ENCODE data around the gene SNAI3. TPM values are rescaled to one million over a fixed set of nuclear protein-coding genes. Genes with fewer than 3 reads are reported as not detected.

Gene SNAI3
- total RNA-seq, 1 donor from 2014 or later = 0.33 TPM

DNA sequence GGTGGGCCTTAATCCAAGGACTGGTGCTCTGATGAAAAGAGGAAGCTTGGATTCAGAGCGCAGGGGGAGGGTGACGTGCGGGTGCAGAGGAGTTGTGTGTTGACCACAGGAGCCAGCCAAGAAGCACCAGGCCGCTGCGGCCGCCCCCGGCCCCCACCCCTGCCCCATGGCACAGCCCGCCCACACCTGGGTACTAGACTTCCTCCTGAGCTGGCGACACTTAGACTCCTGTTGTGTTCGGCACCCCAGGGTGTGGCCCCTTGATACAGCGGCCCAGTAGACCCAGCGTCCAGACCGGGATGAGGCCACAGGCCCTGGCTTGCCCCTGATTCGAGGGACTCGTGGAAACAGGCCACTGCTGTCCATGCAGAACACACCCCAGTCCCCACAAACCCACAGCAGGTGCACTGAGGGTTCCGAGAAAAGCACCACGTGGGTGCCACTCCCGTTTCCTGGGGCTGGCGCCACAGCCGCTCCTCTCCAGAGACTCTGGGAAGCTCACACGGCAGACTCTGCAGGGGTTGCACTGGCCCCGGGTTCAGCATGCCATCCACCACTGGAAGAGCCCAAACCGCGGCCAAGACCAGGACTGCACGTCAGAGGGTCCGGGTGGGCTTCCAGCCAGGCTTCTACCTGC lies 5.7 kb upstream of the SNAI3 start:
- no peak for DNase-seq (ENCODE audit: low read depth, low spot score)

DNA sequence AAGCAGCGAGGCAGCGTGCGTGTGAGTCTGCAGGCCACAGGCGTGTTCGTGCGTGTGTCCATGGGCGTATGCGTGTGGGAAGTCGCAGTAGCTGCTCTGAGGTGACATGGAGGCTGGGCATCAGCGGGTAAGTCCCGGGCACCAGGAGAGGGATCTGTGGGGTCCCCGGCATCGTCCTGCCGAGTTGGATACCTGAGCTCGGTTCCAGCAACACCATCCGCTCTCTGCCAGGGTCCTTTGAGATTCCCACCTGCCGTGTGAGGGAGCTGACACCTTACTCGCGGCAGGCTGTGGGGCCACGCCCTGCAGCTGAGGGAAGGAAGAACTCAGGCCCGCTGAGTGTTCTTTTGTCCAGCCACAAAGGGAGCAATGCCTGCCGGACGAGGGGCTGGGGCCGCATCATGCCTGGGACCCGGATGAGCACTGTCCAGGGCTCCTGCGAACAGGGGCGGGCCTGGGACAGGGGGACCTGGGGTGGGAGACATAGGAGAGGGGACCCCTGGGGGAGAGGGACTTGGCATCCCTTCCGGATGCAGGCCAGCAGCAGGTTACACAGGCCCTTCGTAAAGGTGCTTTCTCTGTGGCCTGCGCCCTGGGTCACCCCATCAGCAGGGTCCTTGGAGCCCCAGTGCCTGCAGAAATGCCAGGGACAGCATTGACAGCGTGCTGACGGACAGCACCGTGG lies 5.0 kb upstream of the SNAI3 start:
- no peak for DNase-seq (ENCODE audit: low read depth, low spot score)

DNA sequence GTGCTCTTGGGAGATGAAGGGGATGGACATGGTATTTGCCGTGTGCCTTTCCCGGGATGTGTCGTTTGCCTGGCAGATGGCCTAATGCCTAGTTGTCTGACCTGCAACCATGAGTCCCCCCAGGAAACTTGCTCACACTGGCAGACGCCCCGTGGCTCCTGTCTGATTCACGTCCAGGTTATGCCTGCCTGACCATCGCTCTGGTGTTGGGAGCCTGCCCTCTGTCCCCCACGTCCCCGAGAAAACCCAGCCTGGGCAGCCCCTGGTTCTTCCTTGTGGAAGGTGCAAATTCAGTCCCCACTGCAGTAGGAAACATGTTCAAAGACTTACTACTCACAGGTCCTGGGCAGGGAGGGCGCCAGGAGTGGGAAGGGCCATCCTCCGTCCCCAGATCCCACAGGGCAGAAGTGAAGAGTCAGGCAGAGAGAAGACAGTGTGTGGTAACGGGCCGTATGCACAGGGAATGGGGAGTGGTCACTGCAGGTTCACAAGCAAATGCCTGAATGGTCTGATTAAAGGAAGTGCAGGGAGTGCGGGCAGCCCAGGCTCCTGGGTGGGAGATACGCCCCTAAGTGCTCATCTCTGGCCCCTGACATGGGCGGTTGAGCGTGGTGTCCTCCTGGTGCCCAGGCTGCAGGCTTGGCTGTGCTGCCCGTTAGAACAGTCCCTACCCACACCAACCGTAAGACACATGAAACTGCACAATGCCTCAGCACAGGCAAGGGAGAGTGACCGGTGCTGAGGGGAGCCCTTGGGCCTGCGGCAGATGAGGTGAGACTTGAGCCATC lies 4.2 kb upstream of the SNAI3 start:
- no peak for DNase-seq (ENCODE audit: low read depth, low spot score)

DNA sequence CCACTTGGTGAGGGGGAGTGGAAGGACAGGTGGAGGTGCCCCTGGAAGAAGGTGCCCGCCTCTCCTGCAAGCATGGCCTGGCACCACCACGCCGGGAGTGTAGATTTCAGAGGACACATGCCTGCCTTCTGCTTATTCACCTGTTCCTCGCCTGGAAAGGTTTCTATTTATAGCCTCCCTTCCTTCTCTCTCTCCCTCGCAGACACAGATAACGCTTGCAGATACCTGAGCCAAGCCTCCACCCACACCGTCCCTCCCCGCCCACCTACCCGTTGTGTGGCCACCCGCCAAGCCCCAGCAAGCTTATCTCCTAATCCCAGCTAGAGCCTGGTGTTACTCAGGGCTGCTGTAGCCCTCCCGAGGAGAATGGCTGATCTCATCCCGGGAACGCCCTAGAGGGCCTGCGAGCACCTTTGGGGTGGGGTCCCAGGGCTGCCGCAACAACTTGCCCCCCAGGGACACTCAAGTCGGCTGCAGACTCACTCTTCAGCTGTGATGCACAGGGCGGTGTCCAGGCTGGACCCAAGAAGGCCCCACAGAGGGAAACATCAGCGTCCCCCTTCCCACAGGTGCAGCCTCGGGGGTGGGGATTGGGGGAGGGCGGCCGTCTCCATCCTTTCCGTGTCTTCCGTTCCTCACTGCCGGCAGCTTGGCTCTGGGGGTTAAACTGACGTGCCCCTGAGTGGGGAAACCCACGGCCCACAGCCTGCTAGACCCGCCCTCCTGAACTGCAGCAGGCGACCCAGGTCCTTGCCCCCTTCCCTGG lies 1.9 kb upstream of the SNAI3 start:
- DNase-seq (ENCODE audit: low read depth, low spot score) = no peak

DNA sequence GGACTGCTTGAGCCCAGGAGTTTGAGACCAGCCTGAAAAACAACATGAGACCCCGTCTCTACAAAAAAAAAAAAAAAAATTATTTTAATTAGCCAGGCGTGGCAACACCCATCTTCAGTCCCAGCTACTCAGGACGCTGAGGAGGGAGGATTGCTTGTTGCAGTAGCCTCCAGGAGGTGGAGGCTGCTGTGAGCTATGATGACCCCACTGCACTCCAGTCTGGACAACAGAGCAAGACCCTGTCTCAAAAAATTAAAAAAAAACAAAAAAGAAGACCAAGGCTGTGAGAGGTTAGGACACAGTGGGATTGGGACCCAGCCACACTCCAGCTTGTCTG lies 1.3 kb upstream of the SNAI3 start:
- no peak for DNase-seq (ENCODE audit: low read depth, low spot score)

DNA sequence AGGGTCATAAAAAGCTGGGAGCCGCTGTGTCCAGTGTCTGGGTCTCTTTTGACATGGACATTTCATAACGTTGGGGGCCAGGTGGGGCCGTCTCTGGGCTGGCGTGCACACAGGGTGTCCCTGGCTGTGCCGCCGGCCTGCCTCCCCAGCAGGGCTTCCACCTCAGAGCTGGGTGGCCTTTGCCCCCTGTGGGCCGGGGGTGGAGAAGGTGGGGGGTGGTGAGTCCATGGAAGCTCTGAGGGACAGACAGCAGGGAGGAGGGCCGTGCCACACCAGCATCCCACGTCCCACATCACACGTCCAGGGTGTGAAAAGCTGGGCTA lies 908 bp upstream of the SNAI3 start:
- DNase-seq (ENCODE audit: low read depth, low spot score) = no peak

DNA sequence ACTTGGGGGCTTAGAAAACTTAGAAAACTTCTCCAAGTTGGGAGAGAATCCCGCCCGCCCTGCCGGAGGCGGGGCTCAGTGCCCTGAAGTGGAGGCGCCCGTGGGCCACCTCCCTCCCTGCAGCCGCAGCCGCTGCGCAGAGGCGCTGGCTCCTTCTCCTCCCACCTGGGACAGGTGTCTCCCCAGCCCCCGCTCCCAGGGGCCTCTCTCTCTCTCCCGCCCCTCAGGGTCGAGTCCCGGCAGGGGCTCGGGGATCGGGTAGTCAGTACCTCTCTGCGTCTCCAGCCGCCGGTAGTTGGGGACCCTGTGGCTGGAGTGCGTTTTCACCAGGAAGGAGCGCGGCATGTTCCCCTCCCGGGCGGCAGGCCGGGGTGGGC lies 257 bp downstream of the SNAI3 start:
- DNase-seq (ENCODE audit: low read depth, low spot score) = no peak

DNA sequence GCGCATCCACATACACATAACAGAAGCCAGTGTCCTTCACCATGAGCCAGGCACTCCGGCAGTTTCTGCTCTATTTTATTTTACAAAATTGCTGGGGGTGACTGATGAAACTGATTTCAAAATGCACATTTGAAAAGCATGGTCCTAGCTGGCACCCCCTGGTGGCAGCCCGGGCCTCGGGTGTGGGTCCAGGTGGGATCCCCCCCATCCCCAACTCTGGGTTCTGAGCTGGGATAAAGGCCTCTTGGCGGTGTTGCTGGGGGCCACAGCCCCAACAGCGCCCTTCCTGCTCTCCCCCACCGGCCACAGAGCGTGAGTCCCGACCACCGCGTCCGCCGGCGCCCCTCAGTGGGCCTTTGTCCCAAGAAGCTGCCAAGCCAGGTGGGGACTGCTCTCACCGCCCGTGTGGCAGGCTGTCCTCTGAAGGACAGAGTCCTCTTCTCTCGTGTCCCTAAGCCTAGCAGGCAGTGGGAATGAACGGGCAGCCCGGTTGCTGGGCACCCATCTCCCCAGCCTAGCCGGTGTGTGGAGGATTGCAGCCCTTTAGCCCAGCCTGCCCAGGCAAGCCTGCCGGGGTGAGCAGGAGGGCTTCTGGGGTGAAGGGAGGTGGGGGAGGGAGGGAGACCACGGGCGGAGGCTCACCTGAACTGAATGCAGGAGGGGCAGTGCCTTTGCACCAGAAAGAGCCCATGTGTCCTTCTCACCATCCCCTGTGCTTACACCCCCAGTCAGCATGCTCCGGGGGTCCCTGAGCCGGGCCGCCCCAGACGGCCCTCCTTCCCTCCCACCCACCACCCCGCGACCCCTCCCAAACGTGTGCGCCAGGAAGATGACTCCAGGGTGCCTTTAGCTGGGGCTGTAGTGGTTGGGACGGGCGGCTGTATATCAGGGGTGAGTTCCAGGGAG lies 898 bp downstream of the SNAI3 start:
- DNase-seq (ENCODE audit: low read depth, low spot score) = no peak

DNA sequence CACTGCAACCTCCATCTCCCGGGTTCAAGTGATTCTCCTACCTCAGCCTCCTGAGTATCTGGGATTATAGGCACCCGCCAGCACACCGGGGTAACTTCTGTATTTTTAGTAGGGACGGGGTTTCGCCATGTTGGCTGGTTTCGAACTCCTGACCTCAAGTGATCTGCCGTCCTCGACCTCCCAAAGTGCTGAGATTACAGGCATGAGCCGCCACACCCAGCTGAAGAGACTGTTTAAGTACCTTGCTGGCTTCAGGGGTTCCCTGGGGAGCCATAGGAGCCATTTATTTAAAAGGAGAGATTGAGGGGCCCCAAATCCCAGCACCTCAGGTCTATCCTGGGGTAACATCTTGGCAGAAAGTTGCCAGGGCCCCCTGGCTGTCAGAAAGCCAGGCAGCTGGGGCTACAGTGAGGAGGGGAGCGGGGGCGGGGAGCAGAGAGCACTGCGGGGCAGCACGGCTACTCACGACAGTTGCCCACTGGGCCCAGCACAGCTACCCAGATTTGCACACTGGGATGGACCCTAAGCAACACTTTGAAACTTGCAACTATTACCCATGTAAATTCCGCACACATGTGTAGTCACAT lies 1.6 kb downstream of the SNAI3 start:
- no peak for DNase-seq (ENCODE audit: low read depth, low spot score)

DNA sequence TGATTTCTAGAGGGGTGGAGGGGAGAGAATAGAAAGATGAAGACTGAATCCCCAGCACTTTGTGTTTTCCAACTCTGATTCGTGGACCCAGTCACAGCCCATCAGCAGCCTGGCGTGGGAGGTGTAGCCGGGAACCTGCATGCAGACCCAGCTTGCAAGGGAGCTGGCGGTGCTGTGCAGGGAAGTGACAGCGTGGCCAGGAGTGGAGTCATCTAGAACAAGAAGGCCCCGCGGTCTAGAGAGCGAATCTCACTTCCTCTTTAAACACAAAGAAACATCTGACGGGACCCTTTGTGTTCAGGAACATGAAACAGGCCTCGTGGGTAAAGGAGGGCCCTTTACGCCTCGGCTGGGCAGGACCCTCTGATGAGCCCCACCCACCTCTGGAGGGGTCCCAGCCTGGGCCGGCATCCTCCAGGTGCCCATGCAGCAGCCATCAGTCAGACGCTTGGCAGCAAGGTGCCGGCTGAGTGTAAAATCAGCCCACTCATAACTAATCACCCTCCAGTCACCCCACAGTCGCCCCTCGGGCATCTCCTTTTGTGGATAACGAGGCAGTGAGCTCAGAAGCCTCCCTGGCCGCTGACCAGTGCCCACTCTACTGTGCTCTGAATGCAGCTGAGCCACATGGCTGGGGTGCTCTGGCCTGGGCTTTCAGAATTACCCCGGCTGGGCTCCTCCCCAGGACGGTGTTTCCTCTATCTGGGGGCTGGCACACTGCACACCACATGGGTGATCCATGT lies 4.4 kb downstream of the SNAI3 start:
- no peak for DNase-seq (ENCODE audit: low read depth, low spot score)

DNA sequence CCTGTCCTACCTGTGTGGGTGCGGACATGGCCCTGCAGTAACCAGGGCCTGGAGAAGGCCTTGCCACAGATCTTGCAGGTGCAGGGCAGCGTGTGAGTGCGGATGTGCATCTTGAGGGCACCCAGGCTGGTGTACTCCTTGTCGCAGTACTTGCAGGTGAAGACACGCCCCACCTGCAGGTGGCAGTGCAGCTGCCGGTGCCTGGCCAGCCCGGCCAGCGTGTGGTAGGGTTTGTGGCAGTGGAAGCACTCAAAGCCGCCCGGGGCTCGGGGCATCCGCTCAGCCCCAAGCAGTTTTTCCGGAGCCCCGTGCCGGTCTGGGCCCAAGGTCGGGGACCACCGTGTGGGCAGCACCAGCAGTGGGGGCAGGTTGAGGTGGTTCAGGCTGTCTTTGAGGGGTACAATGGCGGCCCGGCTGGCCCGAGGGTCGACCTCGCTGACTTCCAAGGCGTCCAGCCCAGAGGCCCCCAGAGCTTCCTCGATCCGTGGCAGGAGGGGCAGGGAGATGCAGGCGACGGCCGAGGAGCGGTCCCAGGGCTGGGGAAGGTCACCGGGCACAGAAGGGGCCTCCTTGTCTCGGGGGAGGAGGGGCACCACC lies 5.1 kb downstream of the SNAI3 start:
- no peak for DNase-seq (ENCODE audit: low read depth, low spot score)

DNA sequence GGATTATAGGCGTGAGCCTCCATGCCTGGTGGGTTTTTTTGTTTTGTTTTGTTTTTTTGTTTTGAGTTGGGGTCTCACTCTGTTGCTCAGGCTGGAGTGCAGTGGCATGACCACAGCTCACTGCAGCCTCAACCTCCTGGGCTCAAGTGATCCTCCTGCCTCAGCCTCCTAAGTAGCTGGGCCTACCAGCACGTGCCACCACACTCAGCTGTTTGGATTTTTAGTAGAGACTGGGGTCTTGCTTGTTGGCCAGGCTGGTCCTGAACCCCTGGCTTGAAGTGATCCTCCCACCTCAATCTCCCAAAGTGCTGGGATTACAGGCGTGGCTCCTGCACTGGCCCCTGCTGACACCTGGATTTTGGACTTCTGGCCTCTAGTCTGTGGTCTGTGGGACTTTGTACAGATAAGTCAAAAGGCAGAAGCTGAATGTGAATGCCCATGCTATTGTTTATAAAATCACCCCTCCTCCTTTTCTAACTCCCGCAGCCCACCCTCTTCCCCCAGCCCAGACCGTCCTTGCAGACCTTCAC lies 5.7 kb downstream of the SNAI3 start:
- DNase-seq (ENCODE audit: low read depth, low spot score) = no peak

DNA sequence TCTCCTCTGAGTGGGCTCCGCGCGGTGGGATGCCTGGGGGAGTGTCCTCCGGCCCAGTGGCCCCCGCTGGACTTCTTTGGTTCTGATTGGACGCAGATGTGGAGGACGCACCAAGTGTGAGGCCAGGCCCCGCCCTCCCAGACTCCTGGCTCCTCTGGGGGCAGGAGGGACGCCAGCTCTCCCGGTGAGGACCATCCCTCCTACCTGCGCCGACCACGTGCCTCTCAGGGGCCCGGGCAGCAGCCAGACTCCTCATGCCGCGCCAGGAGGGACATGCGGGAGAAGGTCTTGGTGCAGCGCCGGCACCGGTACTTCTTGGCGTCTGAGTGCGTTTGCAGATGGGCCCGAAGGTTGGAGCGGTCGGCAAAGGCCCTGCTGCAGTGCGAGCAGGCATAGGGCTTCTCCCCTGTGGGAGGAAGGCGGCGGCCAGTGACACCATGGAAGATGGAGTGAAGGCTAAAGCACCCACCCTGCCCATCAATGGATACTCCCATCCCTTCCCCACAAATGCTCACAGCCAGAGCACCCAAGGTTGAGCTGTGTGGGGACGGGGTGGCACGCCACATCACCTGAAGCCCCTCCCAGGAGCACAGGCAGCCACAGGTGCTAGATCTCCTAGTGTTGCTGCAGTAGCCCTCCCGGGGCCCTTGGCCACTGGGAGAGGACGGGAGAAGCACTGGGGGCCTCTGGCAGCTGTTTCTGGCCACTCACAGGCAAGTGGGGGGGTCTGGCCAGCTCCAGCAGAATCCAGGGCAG lies 7.9 kb downstream of the SNAI3 start:
- DNase-seq (ENCODE audit: low read depth, low spot score) = no peak

DNA sequence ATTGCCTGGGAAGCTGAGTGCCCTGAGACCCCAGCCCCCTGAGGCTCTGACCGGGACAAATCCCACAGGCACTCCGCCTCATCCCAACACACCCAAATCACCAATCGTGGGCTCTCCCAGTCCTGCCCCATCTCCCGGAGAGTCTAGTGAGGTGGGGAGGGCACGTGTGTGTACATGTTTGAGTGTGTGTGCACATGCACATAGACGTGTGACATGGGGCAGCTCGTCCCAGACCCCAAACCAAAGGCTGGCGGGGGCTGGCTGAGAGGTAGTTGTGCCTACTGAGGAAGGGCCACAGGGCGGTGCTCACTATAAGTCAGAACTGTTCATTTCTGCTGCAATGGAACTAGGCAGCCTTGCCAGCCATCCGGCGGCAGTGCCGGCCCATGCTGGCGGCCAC lies 8.6 kb downstream of the SNAI3 start:
- no peak for DNase-seq (ENCODE audit: low read depth, low spot score)

DNA sequence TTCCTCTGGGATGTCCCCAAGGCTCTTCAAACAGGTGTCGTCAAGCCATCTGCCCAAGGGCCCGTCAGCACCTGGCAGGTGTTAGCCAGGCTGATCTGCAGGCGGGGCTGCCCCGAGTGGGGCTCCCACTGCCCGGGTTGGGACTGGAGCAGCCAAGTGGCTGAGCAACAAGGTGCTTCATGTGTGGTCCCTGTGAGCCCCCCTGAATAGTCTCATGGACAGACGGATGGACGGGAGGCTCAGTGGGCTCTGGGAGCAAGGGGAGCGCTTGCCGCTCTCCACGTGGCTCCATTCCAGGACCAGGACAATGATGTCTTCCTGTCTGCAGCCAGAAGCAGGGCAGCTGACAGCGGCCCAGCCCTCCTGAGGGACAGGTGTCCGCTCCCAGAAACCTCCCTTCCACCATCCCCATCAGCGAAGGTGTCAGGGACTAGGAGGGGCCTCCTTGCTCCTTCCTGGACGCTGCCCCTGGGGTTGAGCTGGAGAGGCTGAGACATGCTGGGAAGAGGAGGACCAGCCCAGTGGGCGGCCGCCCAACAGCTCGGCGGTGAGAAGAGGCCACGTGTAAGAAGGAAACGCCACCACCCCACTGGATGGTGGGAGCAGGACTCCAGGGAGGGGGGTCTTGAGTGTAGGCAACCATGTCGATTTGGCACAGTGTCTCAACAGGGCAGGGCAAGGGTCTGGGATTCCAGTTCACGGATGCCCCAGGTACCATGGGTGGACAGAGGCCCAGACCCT lies 9.6 kb downstream of the SNAI3 start:
- DNase-seq (ENCODE audit: low read depth, low spot score) = no peak

DNA sequence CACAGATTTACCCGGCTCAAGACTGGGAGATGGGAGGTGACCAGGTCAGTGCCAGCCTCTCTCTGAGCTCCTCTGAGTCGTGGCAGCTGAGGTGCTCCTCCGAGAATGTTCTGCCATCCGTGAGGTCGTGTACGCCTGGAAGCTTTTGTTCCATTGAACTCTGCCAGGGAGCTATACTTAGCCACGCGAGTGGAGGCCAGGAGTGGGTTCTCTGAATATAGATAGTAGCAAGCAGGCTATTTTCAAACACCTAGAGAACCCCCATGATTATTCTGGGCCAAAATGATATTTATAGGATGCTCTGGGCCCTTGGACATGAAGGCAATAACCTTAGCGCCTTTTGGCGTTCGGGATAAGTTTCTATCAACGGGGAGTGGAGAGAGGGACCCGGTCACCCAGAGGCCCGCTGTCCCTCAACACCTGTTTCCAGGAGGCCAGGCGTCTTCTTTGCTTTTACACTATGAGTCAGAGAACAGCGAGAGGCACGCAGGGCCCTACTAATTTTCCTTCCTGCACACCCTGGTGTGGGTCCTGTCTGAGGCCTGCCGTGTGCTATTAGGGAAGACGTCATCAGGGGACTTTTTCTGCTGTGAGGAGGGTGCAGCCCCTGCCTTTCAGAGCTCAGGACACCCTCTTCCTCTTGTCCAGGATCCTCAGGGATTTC lies 12.5 kb downstream of the SNAI3 start:
- DNase-seq (ENCODE audit: low read depth, low spot score) = no peak

DNA sequence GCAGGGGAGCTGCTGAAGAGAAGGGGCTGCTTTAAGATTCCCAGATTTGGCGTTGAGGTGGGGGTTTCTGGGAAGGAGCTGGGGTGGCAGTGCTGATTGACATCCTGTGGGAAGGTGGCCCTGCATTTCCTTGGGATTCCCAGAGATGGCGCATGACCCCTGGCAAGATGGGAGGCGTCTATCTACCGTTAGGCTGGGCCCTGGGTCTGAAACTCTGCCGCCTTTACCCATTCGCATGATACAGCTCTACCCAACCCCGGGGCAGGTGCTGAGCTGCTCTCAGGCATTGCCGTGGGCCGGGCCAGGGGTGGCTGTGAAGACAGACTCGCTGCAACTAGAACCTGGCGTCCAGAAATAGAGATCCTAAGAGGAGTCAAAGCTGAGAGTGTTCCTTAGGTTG lies 13.5 kb downstream of the SNAI3 start:
- DNase-seq (ENCODE audit: low read depth, low spot score) = no peak

DNA sequence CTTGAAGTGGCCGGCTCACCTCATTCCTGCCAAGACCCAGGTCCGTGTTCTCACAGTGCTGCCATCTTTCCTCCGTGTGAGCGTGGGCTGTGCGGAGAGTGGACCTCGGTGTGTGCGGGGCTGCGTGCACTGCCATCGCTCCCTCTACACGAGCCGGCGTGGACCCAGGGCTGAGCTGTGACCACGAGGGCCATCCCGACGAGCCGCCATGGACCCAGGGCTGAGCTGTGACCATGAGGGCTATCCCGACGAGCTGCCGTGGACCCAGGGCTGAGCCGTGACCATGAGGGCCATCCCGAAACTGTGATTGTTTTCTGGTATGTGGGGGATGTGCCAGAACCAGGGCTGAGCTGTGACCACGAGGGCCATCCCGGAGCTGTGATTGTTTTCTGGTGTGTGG lies 14.5 kb downstream of the SNAI3 start:
- no peak for DNase-seq (ENCODE audit: low read depth, low spot score)

Data from pulmonary artery endothelial cell (primary cell).